Brain microvascular endothelial cell (primary cell): ENCODE results near the gene CYP4B1.
"Not testable (repeated sequence)": the region's sequence is repeated elsewhere in the genome, so short reads cannot be mapped to it uniquely, and the experiment has no call there.

Source experiments
- DNase-seq: peaks from one replicate; pipeline ENCODE4 v3.0.0-alpha.2; 2020
- H3K27ac ChIP-seq: fragments of 250-450 bp; sonication (Bioruptor Pico); 2 replicates; pipeline ENCODE4 v1.5.1; 2020; ENCODE audit warnings: mild to moderate bottlenecking, moderate library complexity
- H3K27me3 ChIP-seq: fragments of 250-450 bp; sonication (Bioruptor Pico); replicated peaks from 2 replicates; pipeline ENCODE4 v1.5.1; 2020; ENCODE audit warnings: mild to moderate bottlenecking
- H3K36me3 ChIP-seq: fragments of 250-450 bp; sonication (Bioruptor Pico); replicated peaks from 2 replicates; pipeline ENCODE4 v1.5.1; 2020; ENCODE audit warnings: mild to moderate bottlenecking
- H3K4me3 ChIP-seq: 2 replicates; pipeline ENCODE4 v1.5.1; 2011; ENCODE audit warnings: low read depth, mild to moderate bottlenecking, control low read depth, low read length, moderate library complexity
- in situ Hi-C: cut with HindIII; loops from 2 replicates; pipeline ENCODE4 v1.10.0; 2017; ENCODE audit warnings: low sequenced_read_pairs, low pct_ligation_motif_present
- TF ChIP-seq, protein P1 (sequence below): IDR thresholded peaks from 2 replicates; pipeline ENCODE4 v1.5.1; 2011; ENCODE audit warnings: low read depth, mild to moderate bottlenecking, moderate library complexity, low read length, control low read depth, inconsistent platforms; ENCODE audit errors: missing control alignments

Gene CYP4B1

DNA sequence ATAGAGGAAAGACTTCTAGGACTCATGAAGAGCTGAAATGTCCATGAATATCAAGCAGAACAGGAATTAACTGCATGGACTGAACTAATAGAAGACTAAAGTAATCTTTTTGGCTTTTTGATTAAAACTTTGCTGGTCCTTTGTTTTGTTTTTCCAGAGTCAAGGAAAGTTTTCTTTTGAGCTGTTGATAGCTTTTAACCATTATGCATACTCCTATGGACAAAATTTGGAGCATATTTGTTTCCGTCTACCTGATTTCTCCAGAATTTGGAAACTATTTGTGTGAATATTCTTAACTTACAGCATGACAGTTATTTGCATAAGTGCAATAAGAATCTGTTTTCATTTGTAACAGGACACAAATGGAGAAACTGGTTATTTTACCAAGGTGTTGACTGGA, 24.5 kb upstream of the CYP4B1 start:
- in situ Hi-C loops = no loop called here
- Histone ChIP-seq H3K36me3 (no peaks in the 10 kb centered on the region), H3K4me3 (no peak overlapping the region), H3K27me3 (no peaks in the 10 kb centered on the region), H3K27ac (no peak overlapping the region)
- TF ChIP-seq, protein P1, sequence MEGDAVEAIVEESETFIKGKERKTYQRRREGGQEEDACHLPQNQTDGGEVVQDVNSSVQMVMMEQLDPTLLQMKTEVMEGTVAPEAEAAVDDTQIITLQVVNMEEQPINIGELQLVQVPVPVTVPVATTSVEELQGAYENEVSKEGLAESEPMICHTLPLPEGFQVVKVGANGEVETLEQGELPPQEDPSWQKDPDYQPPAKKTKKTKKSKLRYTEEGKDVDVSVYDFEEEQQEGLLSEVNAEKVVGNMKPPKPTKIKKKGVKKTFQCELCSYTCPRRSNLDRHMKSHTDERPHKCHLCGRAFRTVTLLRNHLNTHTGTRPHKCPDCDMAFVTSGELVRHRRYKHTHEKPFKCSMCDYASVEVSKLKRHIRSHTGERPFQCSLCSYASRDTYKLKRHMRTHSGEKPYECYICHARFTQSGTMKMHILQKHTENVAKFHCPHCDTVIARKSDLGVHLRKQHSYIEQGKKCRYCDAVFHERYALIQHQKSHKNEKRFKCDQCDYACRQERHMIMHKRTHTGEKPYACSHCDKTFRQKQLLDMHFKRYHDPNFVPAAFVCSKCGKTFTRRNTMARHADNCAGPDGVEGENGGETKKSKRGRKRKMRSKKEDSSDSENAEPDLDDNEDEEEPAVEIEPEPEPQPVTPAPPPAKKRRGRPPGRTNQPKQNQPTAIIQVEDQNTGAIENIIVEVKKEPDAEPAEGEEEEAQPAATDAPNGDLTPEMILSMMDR = no peak
- DNase-seq = no peak

GRCh38 chr1:46778456-46778855, 20.4 kb upstream of the CYP4B1 start:
- DNase-seq, H3K4me3 ChIP-seq, H3K27me3 ChIP-seq, H3K36me3 ChIP-seq, H3K27ac ChIP-seq, in situ Hi-C loops: not testable (repeated sequence)

DNA sequence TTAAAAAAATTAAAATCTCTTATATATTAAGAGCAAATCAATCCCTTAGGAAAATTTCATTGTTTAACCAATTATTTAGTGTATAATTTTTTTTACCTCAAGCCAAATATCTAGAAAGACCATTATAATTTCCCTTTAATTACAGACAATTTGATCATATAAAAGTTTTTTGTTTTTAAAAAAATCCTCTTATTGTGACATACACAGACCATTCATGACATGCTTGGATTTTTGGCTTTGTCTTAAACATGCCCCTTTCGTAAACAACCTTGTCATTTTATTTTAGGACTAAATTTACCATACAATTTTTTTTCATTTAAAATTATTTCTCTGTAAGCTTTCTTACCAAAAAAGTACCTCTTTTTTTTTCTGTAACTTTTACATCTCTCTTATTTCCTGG, 14.2 kb upstream of the CYP4B1 start:
- no peaks in the 10 kb centered on the region for H3K27me3 ChIP-seq
- H3K27ac ChIP-seq = no peak overlapping the region
- in situ Hi-C loops = no loop called here
- no peak overlapping the region for H3K4me3 ChIP-seq
- DNase-seq = no peak
- no peaks in the 10 kb centered on the region for H3K36me3 ChIP-seq
- TF ChIP-seq, protein P1 = no peak

DNA sequence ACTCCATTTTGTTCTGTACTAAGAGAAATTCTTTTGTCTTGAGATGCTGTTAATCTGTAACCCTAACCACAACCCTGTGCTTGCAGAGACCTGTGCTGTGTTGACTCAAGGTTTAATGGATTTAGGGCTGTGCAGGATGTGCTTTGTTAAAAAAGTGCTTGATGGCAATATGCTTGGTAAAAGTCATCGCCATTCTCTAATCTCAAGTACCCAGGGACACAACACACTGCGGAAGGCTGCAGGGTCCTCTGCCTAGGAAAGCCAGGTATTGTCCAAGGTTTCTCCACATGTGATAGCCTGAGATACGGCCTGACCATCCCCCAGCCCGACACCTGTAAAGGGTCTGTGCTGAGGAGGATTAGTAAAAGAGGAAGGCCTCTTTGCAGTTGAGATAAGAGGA, 10.2 kb upstream of the CYP4B1 start:
- H3K36me3 ChIP-seq, H3K4me3 ChIP-seq, in situ Hi-C loops, DNase-seq, H3K27ac ChIP-seq, H3K27me3 ChIP-seq: not testable (repeated sequence)

DNA sequence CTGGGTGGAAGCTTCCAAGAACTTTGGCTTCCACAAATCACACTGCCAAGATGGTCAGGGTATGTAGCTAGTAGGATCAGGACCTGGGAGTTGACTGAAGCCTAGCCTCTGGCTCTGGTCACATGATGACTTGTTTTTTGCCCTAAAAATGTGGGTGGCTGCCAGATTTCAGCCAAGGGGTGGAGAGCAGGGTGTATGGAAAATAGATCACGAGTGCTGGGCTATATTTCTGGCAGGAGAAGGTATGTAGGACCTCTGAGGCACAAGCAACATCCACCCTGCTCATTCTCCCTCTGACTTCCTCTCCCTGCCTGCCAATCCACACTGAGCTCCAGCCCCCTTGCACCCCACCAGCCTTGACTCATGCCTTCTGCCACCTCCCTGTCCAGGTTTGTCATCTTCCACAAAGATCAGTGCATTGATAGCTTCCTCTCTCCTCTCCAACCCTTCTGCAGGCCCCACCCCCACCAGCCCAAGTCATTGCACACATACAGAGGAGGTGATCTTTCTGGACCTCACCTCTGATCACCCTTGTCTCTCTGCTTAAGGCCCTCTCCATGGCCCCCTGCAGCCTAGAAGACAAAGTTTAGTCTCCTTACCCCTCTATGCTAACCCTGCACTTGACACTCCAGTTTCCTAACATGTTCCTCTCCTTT, 8.3 kb upstream of the CYP4B1 start:
- TF ChIP-seq, protein P1 = no peak
- DNase-seq = no peak
- no peaks in the 10 kb centered on the region for H3K36me3 ChIP-seq
- no peak overlapping the region for H3K27ac ChIP-seq
- H3K4me3 ChIP-seq = no peak overlapping the region
- no peaks in the 10 kb centered on the region for H3K27me3 ChIP-seq
- in situ Hi-C loops = no loop called here

DNA sequence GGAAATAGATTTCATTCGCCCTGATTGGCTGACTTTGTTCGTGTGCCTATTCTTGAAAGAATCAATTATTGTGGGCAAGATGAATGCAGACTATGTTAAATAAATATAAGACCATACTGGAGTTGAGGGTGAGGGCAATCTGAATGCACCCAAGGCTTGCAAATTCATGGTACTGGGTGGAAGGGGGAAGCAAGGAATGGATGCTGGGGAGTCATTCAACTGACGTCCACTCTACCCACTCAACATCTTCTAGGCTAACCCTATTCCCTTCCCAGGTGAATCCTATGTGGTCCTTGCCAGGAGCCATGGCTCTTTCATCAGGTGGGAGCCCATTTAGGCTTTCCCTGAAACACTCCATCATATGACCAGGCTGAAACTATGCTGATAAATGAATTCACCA, 5.7 kb upstream of the CYP4B1 start:
- TF ChIP-seq, protein P1 = no peak
- H3K4me3 ChIP-seq = no peak overlapping the region
- DNase-seq = no peak
- no peak overlapping the region for H3K27ac ChIP-seq
- H3K27me3 ChIP-seq = no peaks in the 10 kb centered on the region
- no peaks in the 10 kb centered on the region for H3K36me3 ChIP-seq
- in situ Hi-C loops = no loop called here
